SK-N-SH treated with all-trans-retinoic acid at 6 μM for 48 hours (cell line): ENCODE data around the gene CIAPIN1.

Source experiments
- ATAC-seq: fragments of 200-7000 bp; cut with Tn5 transposase; 3 replicates; pipeline ENCODE4 v1.9.1; 2020; ENCODE audit warnings: mild to moderate bottlenecking, moderate library complexity
- ARNTL ChIP-seq: fragments of 450-650 bp; formaldehyde crosslinking; IDR thresholded peaks from 2 replicates; pipeline ENCODE4 v1.5.0; 2020; ENCODE audit warnings: low read depth, mild to moderate bottlenecking, moderate library complexity, borderline replicate concordance
- BACH2 ChIP-seq: fragments of 250-450 bp; sonication (Bioruptor Pico); IDR thresholded peaks from 2 replicates; pipeline ENCODE4 v1.9.0; 2021; ENCODE audit warnings: mild to moderate bottlenecking, borderline replicate concordance
- CSDC2 ChIP-seq: fragments of 250-450 bp; sonication (Bioruptor Pico); IDR thresholded peaks from 2 replicates; pipeline ENCODE4 v1.5.0; 2020; ENCODE audit warnings: mild to moderate bottlenecking, moderate library complexity
- ESRRG ChIP-seq: fragments of 250-450 bp; sonication (Bioruptor Pico); IDR thresholded peaks from 2 replicates; pipeline ENCODE4 v1.6.1; 2021; ENCODE audit warnings: mild to moderate bottlenecking
- GLIS3 ChIP-seq: fragments of 250-450 bp; sonication (Bioruptor Pico); IDR thresholded peaks from 2 replicates; pipeline ENCODE4 v1.5.0; 2020; ENCODE audit warnings: mild to moderate bottlenecking, moderate library complexity
- PATZ1 ChIP-seq: fragments of 250-450 bp; sonication (Bioruptor Pico); IDR thresholded peaks from 2 replicates; pipeline ENCODE4 v1.8.0; 2020; ENCODE audit warnings: mild to moderate bottlenecking, moderate library complexity, borderline replicate concordance
- RARB ChIP-seq: fragments of 250-450 bp; sonication (Bioruptor Pico); IDR thresholded peaks from 2 replicates; pipeline ENCODE4 v1.8.0; 2021; ENCODE audit warnings: mild to moderate bottlenecking, moderate library complexity
- SNAI2 ChIP-seq: fragments of 250-450 bp; sonication (Bioruptor Pico); IDR thresholded peaks from 2 replicates; pipeline ENCODE4 v1.5.0; 2020; ENCODE audit warnings: mild to moderate bottlenecking, moderate library complexity
- TCF4 ChIP-seq: fragments of 250-450 bp; sonication (Bioruptor Pico); IDR thresholded peaks from 2 replicates; pipeline ENCODE4 v1.8.0; 2021; ENCODE audit warnings: mild to moderate bottlenecking, moderate library complexity, borderline replicate concordance
- ZC3H10 ChIP-seq: fragments of 250-450 bp; sonication (Bioruptor Pico); IDR thresholded peaks from 2 replicates; pipeline ENCODE4 v1.5.1; 2021; ENCODE audit warnings: mild to moderate bottlenecking, moderate library complexity
- ZFP30 ChIP-seq: fragments of 450-650 bp; formaldehyde crosslinking; IDR thresholded peaks from 2 replicates; pipeline ENCODE4 v1.5.0; 2022; ENCODE audit warnings: mild to moderate bottlenecking, moderate library complexity
- ZNF565 ChIP-seq: fragments of 450-650 bp; formaldehyde crosslinking; conservative IDR thresholded peaks from 2 replicates; pipeline ENCODE4 v1.5.0; 2020; ENCODE audit warnings: low read depth, mild to moderate bottlenecking, moderate library complexity
- ZNF70 ChIP-seq: fragments of 450-650 bp; formaldehyde crosslinking; IDR thresholded peaks from 2 replicates; pipeline ENCODE4 v1.5.0; 2020; ENCODE audit warnings: mild to moderate bottlenecking, moderate library complexity
- TF ChIP-seq, protein P1 (sequence below): fragments of 250-450 bp; sonication (Bioruptor Pico); IDR thresholded peaks from 2 replicates; pipeline ENCODE4 v1.5.1; 2020; ENCODE audit warnings: low read depth, mild to moderate bottlenecking, moderate library complexity
- TF ChIP-seq, protein P2 (sequence below): fragments of 250-450 bp; sonication (Bioruptor Pico); IDR thresholded peaks from 2 replicates; pipeline ENCODE4 v1.5.1; 2021; ENCODE audit warnings: mild to moderate bottlenecking, moderate library complexity
- TF ChIP-seq, protein P3 (sequence below): fragments of 250-450 bp; sonication (Bioruptor Pico); IDR thresholded peaks from 2 replicates; pipeline ENCODE4 v1.8.0; 2021; ENCODE audit warnings: low read depth, mild to moderate bottlenecking, moderate library complexity, borderline replicate concordance
- TF ChIP-seq, protein P4 (sequence below): fragments of 250-450 bp; sonication (Bioruptor Pico); IDR thresholded peaks from 2 replicates; pipeline ENCODE4 v1.5.0; 2020; ENCODE audit warnings: mild to moderate bottlenecking, moderate library complexity

CIAPIN1 gene

DNA sequence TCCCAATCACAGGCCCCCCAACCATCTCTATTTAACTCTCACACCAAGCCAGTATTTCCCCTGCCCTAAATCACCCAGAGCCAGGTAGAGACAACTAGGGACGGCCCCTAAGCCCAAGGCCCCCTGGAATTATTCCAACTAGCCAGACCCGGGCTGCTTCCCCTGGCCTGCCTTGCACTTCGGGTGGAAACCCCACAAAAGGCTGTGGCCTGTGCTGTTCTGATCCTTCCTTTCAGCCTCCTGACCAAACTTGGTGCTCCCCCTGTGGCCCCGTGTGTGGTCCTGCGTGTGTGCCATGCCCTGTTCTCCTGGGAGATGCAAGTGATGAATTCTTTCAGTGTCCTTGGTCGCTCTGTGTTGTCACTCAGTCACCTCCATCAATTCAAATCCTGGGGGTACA lies 27.7 kb downstream of the CIAPIN1 start (continued):
- TF ChIP-seq PATZ1 (CRISPR knock-in tag) (no peak), GLIS3 (CRISPR knock-in tag) (no peak)

GRCh38 chr16:57416084-57416483 lies 31.1 kb downstream of the CIAPIN1 start:
- ATAC-seq, result no peak

GRCh38 chr16:57413733-57414132 lies 33.5 kb downstream of the CIAPIN1 start:
- no peak for ATAC-seq
- TF ChIP-seq CSDC2 (CRISPR knock-in tag), result no peak
- TF ChIP-seq PATZ1 (CRISPR knock-in tag), result no peak
- TF ChIP-seq ARNTL (CRISPR knock-in tag), result no peak
- no peak for TF ChIP-seq ZFP30 (CRISPR knock-in tag)
- TF ChIP-seq, protein P1, sequence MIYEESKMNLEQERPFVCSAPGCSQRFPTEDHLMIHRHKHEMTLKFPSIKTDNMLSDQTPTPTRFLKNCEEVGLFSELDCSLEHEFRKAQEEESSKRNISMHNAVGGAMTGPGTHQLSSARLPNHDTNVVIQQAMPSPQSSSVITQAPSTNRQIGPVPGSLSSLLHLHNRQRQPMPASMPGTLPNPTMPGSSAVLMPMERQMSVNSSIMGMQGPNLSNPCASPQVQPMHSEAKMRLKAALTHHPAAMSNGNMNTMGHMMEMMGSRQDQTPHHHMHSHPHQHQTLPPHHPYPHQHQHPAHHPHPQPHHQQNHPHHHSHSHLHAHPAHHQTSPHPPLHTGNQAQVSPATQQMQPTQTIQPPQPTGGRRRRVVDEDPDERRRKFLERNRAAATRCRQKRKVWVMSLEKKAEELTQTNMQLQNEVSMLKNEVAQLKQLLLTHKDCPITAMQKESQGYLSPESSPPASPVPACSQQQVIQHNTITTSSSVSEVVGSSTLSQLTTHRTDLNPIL, result no peak
- TF ChIP-seq ESRRG (CRISPR knock-in tag), result no peak
- no peak for TF ChIP-seq GLIS3 (CRISPR knock-in tag)
- TF ChIP-seq, protein P2, sequence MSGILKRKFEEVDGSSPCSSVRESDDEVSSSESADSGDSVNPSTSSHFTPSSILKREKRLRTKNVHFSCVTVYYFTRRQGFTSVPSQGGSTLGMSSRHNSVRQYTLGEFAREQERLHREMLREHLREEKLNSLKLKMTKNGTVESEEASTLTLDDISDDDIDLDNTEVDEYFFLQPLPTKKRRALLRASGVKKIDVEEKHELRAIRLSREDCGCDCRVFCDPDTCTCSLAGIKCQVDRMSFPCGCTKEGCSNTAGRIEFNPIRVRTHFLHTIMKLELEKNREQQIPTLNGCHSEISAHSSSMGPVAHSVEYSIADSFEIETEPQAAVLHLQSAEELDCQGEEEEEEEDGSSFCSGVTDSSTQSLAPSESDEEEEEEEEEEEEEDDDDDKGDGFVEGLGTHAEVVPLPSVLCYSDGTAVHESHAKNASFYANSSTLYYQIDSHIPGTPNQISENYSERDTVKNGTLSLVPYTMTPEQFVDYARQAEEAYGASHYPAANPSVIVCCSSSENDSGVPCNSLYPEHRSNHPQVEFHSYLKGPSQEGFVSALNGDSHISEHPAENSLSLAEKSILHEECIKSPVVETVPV (CRISPR knock-in tag), result no peak
- TF ChIP-seq, all 23 proteins: peak for 0

More at GRCh38 chr16:57416084-57416483, 31.1 kb downstream of the CIAPIN1 start:
- TF ChIP-seq, protein P2 (CRISPR knock-in tag), result no peak
- TF ChIP-seq GLIS3 (CRISPR knock-in tag) (no peak), BACH2 (no peak), ZFP30 (CRISPR knock-in tag) (no peak), ZNF70 (CRISPR knock-in tag) (no peak), RARB (no peak), CSDC2 (CRISPR knock-in tag) (no peak), SNAI2 (CRISPR knock-in tag) (no peak), ZNF565 (CRISPR knock-in tag) (no peak), TCF4 (no peak), ZC3H10 (CRISPR knock-in tag) (no peak)
- TF ChIP-seq, protein P3, sequence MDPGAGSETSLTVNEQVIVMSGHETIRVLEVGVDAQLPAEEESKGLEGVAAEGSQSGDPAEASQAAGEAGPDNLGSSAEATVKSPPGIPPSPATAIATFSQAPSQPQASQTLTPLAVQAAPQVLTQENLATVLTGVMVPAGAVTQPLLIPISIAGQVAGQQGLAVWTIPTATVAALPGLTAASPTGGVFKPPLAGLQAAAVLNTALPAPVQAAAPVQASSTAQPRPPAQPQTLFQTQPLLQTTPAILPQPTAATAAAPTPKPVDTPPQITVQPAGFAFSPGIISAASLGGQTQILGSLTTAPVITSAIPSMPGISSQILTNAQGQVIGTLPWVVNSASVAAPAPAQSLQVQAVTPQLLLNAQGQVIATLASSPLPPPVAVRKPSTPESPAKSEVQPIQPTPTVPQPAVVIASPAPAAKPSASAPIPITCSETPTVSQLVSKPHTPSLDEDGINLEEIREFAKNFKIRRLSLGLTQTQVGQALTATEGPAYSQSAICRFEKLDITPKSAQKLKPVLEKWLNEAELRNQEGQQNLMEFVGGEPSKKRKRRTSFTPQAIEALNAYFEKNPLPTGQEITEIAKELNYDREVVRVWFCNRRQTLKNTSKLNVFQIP, result no peak
- TF ChIP-seq, protein P4, sequence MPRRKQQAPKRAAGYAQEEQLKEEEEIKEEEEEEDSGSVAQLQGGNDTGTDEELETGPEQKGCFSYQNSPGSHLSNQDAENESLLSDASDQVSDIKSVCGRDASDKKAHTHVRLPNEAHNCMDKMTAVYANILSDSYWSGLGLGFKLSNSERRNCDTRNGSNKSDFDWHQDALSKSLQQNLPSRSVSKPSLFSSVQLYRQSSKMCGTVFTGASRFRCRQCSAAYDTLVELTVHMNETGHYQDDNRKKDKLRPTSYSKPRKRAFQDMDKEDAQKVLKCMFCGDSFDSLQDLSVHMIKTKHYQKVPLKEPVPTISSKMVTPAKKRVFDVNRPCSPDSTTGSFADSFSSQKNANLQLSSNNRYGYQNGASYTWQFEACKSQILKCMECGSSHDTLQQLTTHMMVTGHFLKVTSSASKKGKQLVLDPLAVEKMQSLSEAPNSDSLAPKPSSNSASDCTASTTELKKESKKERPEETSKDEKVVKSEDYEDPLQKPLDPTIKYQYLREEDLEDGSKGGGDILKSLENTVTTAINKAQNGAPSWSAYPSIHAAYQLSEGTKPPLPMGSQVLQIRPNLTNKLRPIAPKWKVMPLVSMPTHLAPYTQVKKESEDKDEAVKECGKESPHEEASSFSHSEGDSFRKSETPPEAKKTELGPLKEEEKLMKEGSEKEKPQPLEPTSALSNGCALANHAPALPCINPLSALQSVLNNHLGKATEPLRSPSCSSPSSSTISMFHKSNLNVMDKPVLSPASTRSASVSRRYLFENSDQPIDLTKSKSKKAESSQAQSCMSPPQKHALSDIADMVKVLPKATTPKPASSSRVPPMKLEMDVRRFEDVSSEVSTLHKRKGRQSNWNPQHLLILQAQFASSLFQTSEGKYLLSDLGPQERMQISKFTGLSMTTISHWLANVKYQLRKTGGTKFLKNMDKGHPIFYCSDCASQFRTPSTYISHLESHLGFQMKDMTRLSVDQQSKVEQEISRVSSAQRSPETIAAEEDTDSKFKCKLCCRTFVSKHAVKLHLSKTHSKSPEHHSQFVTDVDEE, result no peak
